DMS53 treated with DMSO at 0.1 percent for 48 hours (cell line): Measurements from ENCODE around the gene KANSL1L.
"Not testable (repeated sequence)": the region's sequence is repeated elsewhere in the genome, so short reads cannot be mapped to it uniquely, and the experiment has no call there.

Experiments
- DNase-seq: peaks from one replicate; lab custom pipeline; 2025; ENCODE audit not compliant: unreplicated experiment; lab: John Stamatoyannopoulos, UW

The KANSL1L gene

GRCh38 chr2:210171309-210172218 is at the start of gene KANSL1L:
TSS of gene KANSL1L (minus strand) at chr2:210171409. CDS start at chr2:210154582, 16,827 bp downstream.
- peak; percentile 94 for DNase-seq

- DNase-seq = no peak
Measured at GRCh38 chr2:210215120-210215519, 43.9 kb upstream of the KANSL1L start.

- no peak for DNase-seq
Measured at GRCh38 chr2:210210185-210210584, 39.0 kb upstream of the KANSL1L start.

- DNase-seq = peak; percentile 35
Measured at GRCh38 chr2:210207929-210208328, 36.7 kb upstream of the KANSL1L start.

GRCh38 chr2:210203558-210203957 is 32.3 kb upstream of the KANSL1L start:
- no peak for DNase-seq

GRCh38 chr2:210203147-210203546 is 31.9 kb upstream of the KANSL1L start:
- no peak for DNase-seq

GRCh38 chr2:210199854-210200253 is 28.6 kb upstream of the KANSL1L start:
- DNase-seq = peak; percentile 17

- DNase-seq = peak; percentile 49
Measured at GRCh38 chr2:210199186-210199765, 28.1 kb upstream of the KANSL1L start.

GRCh38 chr2:210198326-210198725 is 27.1 kb upstream of the KANSL1L start:
- DNase-seq = peak; percentile 39

- no peak for DNase-seq
Measured at GRCh38 chr2:210197720-210198119, 26.5 kb upstream of the KANSL1L start.

- DNase-seq = peak; percentile 46
Measured at GRCh38 chr2:210195101-210195852, 24.1 kb upstream of the KANSL1L start.

- no peak for DNase-seq
Measured at GRCh38 chr2:210190345-210190744, 19.1 kb upstream of the KANSL1L start.

- DNase-seq = no peak
Measured at GRCh38 chr2:210189452-210190138, 18.4 kb upstream of the KANSL1L start.

- DNase-seq = no peak
Measured at GRCh38 chr2:210188755-210189154, 17.5 kb upstream of the KANSL1L start.

GRCh38 chr2:210188190-210188589 is 17.0 kb upstream of the KANSL1L start:
- no peak for DNase-seq

GRCh38 chr2:210183936-210184335 is 12.7 kb upstream of the KANSL1L start:
- not testable (repeated sequence) for DNase-seq

GRCh38 chr2:210181606-210182088 is 10.4 kb upstream of the KANSL1L start:
- DNase-seq = peak; percentile 67

GRCh38 chr2:210181033-210181605 is 9.9 kb upstream of the KANSL1L start:
- DNase-seq = not testable (repeated sequence)

- DNase-seq = no peak
Measured at GRCh38 chr2:210180477-210180876, 9.3 kb upstream of the KANSL1L start.

GRCh38 chr2:210179351-210179990 is 8.3 kb upstream of the KANSL1L start:
- DNase-seq = no peak
